HG03175 (cell line): ENCODE data around the gene GOLGA8J.
"Not testable (repeated sequence)": the region's sequence is repeated elsewhere in the genome, so short reads cannot be mapped to it uniquely, and the experiment has no call there.

Experiments used
- ATAC-seq: cut with Tn5 transposase; IDR thresholded peaks from one replicate; pipeline ENCODE4 v1.9.1; 2021; ENCODE audit warnings: mild to moderate bottlenecking, moderate library complexity; ENCODE audit not compliant: unreplicated experiment

Gene GOLGA8J

GRCh38 chr15:30072630-30073029 lies 10.1 kb upstream of the GOLGA8J start:
- no peak for ATAC-seq

- no peak for ATAC-seq
Measured at GRCh38 chr15:30073915-30074314, 8.8 kb upstream of the GOLGA8J start.

GRCh38 chr15:30080816-30081215 lies 1.9 kb upstream of the GOLGA8J start:
- ATAC-seq: not testable (repeated sequence)

GRCh38 chr15:30097827-30098226 lies 15.1 kb downstream of the GOLGA8J start:
- not testable (repeated sequence) for ATAC-seq

- not testable (repeated sequence) for ATAC-seq
Measured at GRCh38 chr15:30102890-30103289, 20.1 kb downstream of the GOLGA8J start.

- not testable (repeated sequence) for ATAC-seq
Measured at GRCh38 chr15:30103941-30104507, 21.3 kb downstream of the GOLGA8J start.

- ATAC-seq: not testable (repeated sequence)
Measured at GRCh38 chr15:30110591-30110990, 27.8 kb downstream of the GOLGA8J start.

- not testable (repeated sequence) for ATAC-seq
Measured at GRCh38 chr15:30130066-30130465, 47.3 kb downstream of the GOLGA8J start.

GRCh38 chr15:30134751-30135150 lies 52.0 kb downstream of the GOLGA8J start, which contains the start of gene GOLGA8T:
TSS of gene GOLGA8T (plus strand) at chr15:30135051. CDS start at chr15:30135149, 98 bp downstream.
- ATAC-seq: not testable (repeated sequence)
